ENCODE measurements around the gene TJAP1. TPM values are rescaled to one million over a fixed set of nuclear protein-coding genes. Genes with fewer than 3 reads are reported as not detected.

The TJAP1 gene
- total and polyA plus RNA-seq, 7 experiments from 2014 or later: 8.2 to 55.2 (median 31.6) TPM

DNA sequence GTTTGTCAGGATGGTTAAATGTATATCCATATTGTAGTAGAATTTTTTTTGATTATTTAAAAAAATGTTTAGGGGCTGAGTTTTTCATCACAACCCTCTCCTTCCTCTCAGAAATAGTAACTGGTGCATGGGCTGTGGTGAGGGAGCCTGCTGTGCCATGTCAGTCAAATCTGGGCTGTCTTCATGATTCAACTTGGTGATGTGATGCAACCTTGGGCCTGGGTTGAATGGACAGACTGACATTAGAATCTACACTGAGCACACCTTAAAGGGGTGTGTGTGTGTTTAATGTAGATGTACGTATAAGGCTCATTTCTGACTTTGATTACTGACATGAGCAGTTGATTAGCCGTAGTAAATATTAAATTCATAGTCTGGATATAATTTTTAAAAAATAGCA lies 3.7 kb downstream of the TJAP1 start:
- peaks cover 0 to 21% (median 0%) of the 10 kb centered on the region in 5 donors for H3K36me3 Mint-ChIP-seq

DNA sequence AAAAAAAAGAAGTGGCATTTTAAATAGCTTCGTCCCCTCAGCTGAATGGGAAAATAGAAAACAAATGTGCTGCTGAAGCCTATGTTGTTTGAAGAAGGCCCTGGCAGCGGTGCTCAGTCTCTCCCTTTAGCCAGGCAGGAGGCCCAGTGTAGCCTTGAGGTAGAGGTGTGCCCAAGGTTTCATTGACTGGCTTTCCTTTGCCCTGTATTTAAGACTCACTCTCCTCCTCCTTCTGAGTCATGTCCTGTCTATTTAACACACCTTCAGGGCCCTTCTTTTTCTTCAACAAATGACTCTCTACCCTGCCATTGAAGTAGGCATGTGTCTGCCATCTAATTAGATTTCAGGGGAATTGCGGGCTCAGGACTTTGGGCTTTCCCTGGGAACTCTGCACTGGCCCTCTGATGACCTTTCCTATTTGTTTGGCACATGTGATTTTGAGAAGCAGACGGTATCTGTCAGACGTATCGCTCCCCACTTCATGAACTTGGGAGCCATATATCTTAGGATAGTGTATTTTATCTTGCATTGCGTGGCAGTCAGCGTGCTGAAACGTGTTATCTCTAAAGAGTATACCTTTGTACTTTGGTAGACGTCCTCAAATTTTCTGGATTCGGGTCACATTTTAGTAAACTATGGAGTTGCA lies 4.3 kb downstream of the TJAP1 start:
- Mint-ChIP-seq H3K36me3 (peaks cover 0 to 23% (median 1%) of the 10 kb centered on the region in 5 donors), H3K4me1 (peaks cover 39 to 64% (median 59%) of the 10 kb centered on the region in 7 donors), H3K27ac (no peak overlapping the region), H3K27me3 (no peaks in the 10 kb centered on the region), H3K4me3 (peak overlapping the region in 1 of 10 donors; percentile 12), H3K9me3 (no peaks in the 10 kb centered on the region)
- Histone ChIP-seq H3K36me3 (ENCODE audit: control insufficient read depth in 2 of 3, insufficient read depth in 3 of 3, low read length in 3 of 3) (no peaks in the 10 kb centered on the region), H3K27ac (ENCODE audit: low read depth, low read length) (no peak overlapping the region), H3K4me1 (ENCODE audit: control insufficient read depth in 2 of 2, insufficient read depth in 2 of 2, low read length in 2 of 2) (peaks cover 10 to 13% of the 10 kb centered on the region in 2 donors), H3K9me3 (ENCODE audit: control insufficient read depth in 2 of 3, low read length in 3 of 3) (no peaks in the 10 kb centered on the region), H3K27me3 (ENCODE audit: control insufficient read depth in 2 of 2, insufficient read depth in 2 of 2, low read length in 2 of 2) (no peaks in the 10 kb centered on the region), H3K4me3 (ENCODE audit: low read length) (no peak overlapping the region)
- ATAC-seq (no peak), DNase-seq (no peak)
- ChIA-PET CTCF (interaction anchor here (1.2 kb wide), 1 partner anchor 24 kb away, joined by 6 read pairs; no protein-coding TSS in a partner anchor), POLR2A (interaction anchor here (1.0 to 1.1 kb wide), 2 partner anchors 14 to 185 kb away, joined by 3 read pairs; no protein-coding TSS in a partner anchor)
- intact Hi-C loops (cut with micrococcal nuclease): no loop called here

More for the DNA sequence above, 3.7 kb downstream of the TJAP1 start:
- H3K27me3 Mint-ChIP-seq: no peaks in the 10 kb centered on the region
- POLR2A ChIA-PET: interaction anchor here (0.7 to 1.1 kb wide), 3 partner anchors 8 to 185 kb away, joined by 3 read pairs; no protein-coding TSS in a partner anchor
- ATAC-seq (no peak), DNase-seq (no peak)
- no peaks in the 10 kb centered on the region for H3K9me3 Mint-ChIP-seq
- peaks cover 10 to 16% of the 10 kb centered on the region in 2 donors for H3K4me1 ChIP-seq (ENCODE audit: control insufficient read depth in 2 of 2, insufficient read depth in 2 of 2, low read length in 2 of 2)
- H3K27me3 ChIP-seq (ENCODE audit: control insufficient read depth in 2 of 2, insufficient read depth in 2 of 2, low read length in 2 of 2): no peaks in the 10 kb centered on the region
- H3K36me3 ChIP-seq (ENCODE audit: control insufficient read depth in 2 of 3, insufficient read depth in 3 of 3, low read length in 3 of 3): no peaks in the 10 kb centered on the region
- H3K4me3 ChIP-seq (ENCODE audit: low read length): no peak overlapping the region
- peak overlapping the region in 1 of 9 donors; percentile 19 for H3K27ac Mint-ChIP-seq
- no peak overlapping the region for H3K4me3 Mint-ChIP-seq
- intact Hi-C loops (cut with micrococcal nuclease): no loop called here
- no peak overlapping the region for H3K27ac ChIP-seq (ENCODE audit: low read depth, low read length)
- no peaks in the 10 kb centered on the region for H3K9me3 ChIP-seq (ENCODE audit: control insufficient read depth in 2 of 3, low read length in 3 of 3)
- H3K4me1 Mint-ChIP-seq: peaks cover 42 to 69% (median 63%) of the 10 kb centered on the region in 7 donors
- CTCF ChIA-PET: interaction anchor here (1.2 kb wide), 1 partner anchor 25 kb away, joined by 6 read pairs; no protein-coding TSS in a partner anchor

DNA sequence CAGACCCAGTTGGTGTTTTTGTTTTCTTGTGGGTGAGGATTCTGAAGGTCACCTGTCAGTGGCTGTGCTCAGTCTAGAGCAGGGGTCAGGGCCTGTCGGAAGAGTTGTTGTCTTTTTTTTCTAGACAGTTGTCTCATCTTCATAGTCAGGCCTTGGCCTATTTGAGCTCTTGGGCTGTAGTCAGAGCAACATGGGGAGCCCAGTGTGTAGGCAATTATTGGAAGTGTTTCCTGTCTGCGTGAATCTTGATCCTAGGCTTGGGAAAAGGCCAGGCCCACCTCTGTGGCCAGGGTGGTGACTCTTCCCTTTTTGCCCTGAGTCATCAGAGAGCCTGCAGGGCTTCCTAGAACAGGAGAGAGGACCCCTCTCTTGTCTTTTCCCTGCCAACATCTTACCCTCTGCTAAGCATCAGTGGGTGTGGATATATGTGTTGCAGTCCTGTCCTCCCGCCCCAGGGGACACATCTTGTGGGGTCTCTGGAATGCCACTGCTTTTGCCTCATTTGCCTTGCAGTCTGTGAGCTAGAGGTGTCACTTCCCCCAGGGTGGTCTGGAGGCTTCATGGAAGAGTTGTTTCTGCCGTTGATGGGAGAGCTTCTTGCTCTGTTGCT lies 11.4 kb downstream of the TJAP1 start:
- CTCF ChIA-PET: no interaction called here
- POLR2A ChIA-PET: interaction anchor here (0.9 kb wide), 1 partner anchor 8 kb away, joined by 3 read pairs; no protein-coding TSS in a partner anchor
- no peak overlapping the region for H3K27ac Mint-ChIP-seq

DNA sequence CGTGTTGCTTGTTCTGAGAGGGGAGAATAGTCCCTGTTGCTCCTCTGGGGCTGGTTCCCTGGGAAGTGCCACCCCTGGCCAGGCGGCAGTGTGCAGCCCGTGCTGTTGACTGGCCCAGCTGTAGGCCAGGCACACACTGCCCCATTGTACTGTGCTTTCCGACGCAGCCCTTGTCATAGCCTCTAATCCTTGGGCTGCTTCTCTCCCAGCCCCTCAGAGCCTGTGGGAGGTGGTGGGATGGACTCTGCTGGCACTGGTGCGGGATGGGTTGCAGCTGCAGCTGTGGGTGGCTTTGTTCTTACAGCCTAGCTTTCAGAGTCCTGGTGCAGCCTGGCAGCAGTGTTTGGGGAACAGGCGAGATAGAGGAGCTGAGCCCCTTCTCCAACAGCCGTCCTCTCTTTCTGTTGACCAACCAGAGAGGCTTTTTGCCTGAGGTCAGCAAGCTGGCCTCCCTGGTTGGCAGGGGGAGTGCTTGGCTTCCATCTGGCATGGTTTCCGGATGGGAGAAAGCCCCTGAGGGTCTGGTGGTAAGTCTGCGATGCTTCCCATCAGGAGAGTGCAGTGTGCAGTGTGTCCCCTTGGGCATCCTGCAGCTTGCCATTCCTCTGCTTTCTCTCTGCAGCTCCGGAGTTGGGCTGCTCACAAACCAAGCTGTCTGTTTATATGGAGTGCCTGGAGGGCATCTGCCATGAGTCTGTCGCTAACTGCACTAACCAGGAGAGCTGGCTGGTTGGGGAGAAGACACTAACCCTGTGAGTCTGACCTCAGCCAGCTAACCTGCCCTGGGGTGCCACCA lies 12.1 kb downstream of the TJAP1 start:
- H3K36me3 Mint-ChIP-seq: peaks cover 0 to 16% (median 0%) of the 10 kb centered on the region in 5 donors
- no peak overlapping the region for H3K4me3 ChIP-seq (ENCODE audit: low read length)
- no peak for DNase-seq
- H3K27ac Mint-ChIP-seq: no peak overlapping the region
- H3K4me1 Mint-ChIP-seq: peaks cover 8 to 40% (median 25%) of the 10 kb centered on the region in 7 donors
- ChIA-PET CTCF (interaction anchor here (1.2 kb wide), 1 partner anchor 17 kb away, joined by 4 read pairs; no protein-coding TSS in a partner anchor), POLR2A (interaction anchor here (0.9 kb wide), 1 partner anchor 9 kb away, joined by 3 read pairs; no protein-coding TSS in a partner anchor)
- H3K36me3 ChIP-seq (ENCODE audit: control insufficient read depth in 2 of 3, insufficient read depth in 3 of 3, low read length in 3 of 3): peaks cover 0 to 12% (median 0%) of the 10 kb centered on the region in 3 experiments
- no peak for ATAC-seq
- H3K4me1 ChIP-seq (ENCODE audit: control insufficient read depth in 2 of 2, insufficient read depth in 2 of 2, low read length in 2 of 2): peaks cover 0 to 2% of the 10 kb centered on the region in 2 donors
- H3K4me3 Mint-ChIP-seq: no peak overlapping the region
- H3K9me3 ChIP-seq (ENCODE audit: control insufficient read depth in 2 of 3, low read length in 3 of 3): no peaks in the 10 kb centered on the region
- H3K27ac ChIP-seq (ENCODE audit: low read depth, low read length): no peak overlapping the region
- intact Hi-C loops (cut with micrococcal nuclease): no loop called here
- no peaks in the 10 kb centered on the region for H3K27me3 Mint-ChIP-seq
- no peaks in the 10 kb centered on the region for H3K9me3 Mint-ChIP-seq
- H3K27me3 ChIP-seq (ENCODE audit: control insufficient read depth in 2 of 2, insufficient read depth in 2 of 2, low read length in 2 of 2): no peaks in the 10 kb centered on the region

More for the DNA sequence above, 11.4 kb downstream of the TJAP1 start:
- no peaks in the 10 kb centered on the region for H3K9me3 Mint-ChIP-seq
- H3K4me1 Mint-ChIP-seq: peaks cover 3 to 35% (median 19%) of the 10 kb centered on the region in 7 donors
- ATAC-seq: no peak
- H3K4me3 ChIP-seq (ENCODE audit: low read length): no peak overlapping the region
- no peaks in the 10 kb centered on the region for H3K9me3 ChIP-seq (ENCODE audit: control insufficient read depth in 2 of 3, low read length in 3 of 3)
- peaks cover 0 to 16% (median 0%) of the 10 kb centered on the region in 5 donors for H3K36me3 Mint-ChIP-seq
- no peaks in the 10 kb centered on the region for H3K27me3 ChIP-seq (ENCODE audit: control insufficient read depth in 2 of 2, insufficient read depth in 2 of 2, low read length in 2 of 2)
- no peaks in the 10 kb centered on the region for H3K27me3 Mint-ChIP-seq
- peak overlapping the region in 1 of 10 donors; percentile 7 for H3K4me3 Mint-ChIP-seq
- peaks cover 0 to 12% (median 0%) of the 10 kb centered on the region in 3 experiments for H3K36me3 ChIP-seq (ENCODE audit: control insufficient read depth in 2 of 3, insufficient read depth in 3 of 3, low read length in 3 of 3)
- no peaks in the 10 kb centered on the region for H3K4me1 ChIP-seq (ENCODE audit: control insufficient read depth in 2 of 2, insufficient read depth in 2 of 2, low read length in 2 of 2)
- intact Hi-C loops (cut with micrococcal nuclease): no loop called here
- no peak overlapping the region for H3K27ac ChIP-seq (ENCODE audit: low read depth, low read length)
- no peak for DNase-seq

DNA sequence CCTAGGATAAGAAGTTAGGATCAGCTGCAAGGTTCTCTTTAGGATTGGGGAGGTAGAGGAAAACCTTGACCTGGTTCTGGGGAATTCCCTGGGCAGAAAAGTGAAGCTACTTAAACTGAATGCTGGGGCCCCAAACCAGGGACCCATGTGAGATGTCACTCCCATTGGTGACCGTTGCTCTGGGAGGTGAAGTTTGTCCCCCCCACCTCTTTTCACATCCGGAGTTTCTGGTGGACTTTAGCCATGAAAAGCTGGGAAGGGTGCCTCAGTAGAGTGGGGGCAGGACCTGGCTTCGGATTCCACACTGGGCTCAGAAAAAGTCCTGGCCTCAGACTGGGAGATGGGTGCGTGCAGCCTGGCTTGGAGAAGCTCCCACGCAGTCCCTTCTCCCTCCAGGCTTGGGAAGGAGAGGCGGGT lies 13.2 kb downstream of the TJAP1 start:
- peaks cover 0 to 11% (median 0%) of the 10 kb centered on the region in 5 donors for H3K36me3 Mint-ChIP-seq
- no peak overlapping the region for H3K27ac ChIP-seq (ENCODE audit: low read depth, low read length)
- POLR2A ChIA-PET: interaction anchor here (0.8 kb wide), 1 partner anchor 169 kb away, joined by 3 read pairs; no protein-coding TSS in a partner anchor

More for the DNA sequence above, 13.2 kb downstream of the TJAP1 start:
- peaks cover 16 to 45% (median 31%) of the 10 kb centered on the region in 7 donors for H3K4me1 Mint-ChIP-seq
- no peaks in the 10 kb centered on the region for H3K9me3 ChIP-seq (ENCODE audit: control insufficient read depth in 2 of 3, low read length in 3 of 3)
- H3K4me3 Mint-ChIP-seq: no peak overlapping the region
- H3K4me1 ChIP-seq (ENCODE audit: control insufficient read depth in 2 of 2, insufficient read depth in 2 of 2, low read length in 2 of 2): peaks cover 10 to 13% of the 10 kb centered on the region in 2 donors
- peak overlapping the region in 3 of 9 donors; percentile 4 to 51 (median 24) for H3K27ac Mint-ChIP-seq
- no peak for ATAC-seq
- no peak overlapping the region for H3K4me3 ChIP-seq (ENCODE audit: low read length)
- H3K36me3 ChIP-seq (ENCODE audit: control insufficient read depth in 2 of 3, insufficient read depth in 3 of 3, low read length in 3 of 3): peaks cover 0 to 12% (median 0%) of the 10 kb centered on the region in 3 experiments
- H3K9me3 Mint-ChIP-seq: no peaks in the 10 kb centered on the region
- intact Hi-C loops (cut with micrococcal nuclease): no loop called here
- no peak for DNase-seq
- CTCF ChIA-PET: interaction anchor here (1.2 kb wide), 1 partner anchor 16 kb away, joined by 4 read pairs; no protein-coding TSS in a partner anchor
- H3K27me3 Mint-ChIP-seq: no peaks in the 10 kb centered on the region
- no peaks in the 10 kb centered on the region for H3K27me3 ChIP-seq (ENCODE audit: control insufficient read depth in 2 of 2, insufficient read depth in 2 of 2, low read length in 2 of 2)

All from naive thymus-derived CD4-positive, alpha-beta T cell (primary cell).